H9 (cell line): Measurements from ENCODE around the gene KIF1A. TPM values are rescaled to one million over a fixed set of nuclear protein-coding genes. Genes with fewer than 3 reads are reported as not detected.
"Not testable (repeated sequence)": the region's sequence is repeated elsewhere in the genome, so short reads cannot be mapped to it uniquely, and the experiment has no call there.

ENCODE experiments used
- DNase-seq: peaks from one replicate; pipeline ENCODE4 v3.0.0-alpha.2; 2017
- H2AFZ ChIP-seq: one replicate; pipeline ENCODE4 v1.6.1; 2013; ENCODE audit warnings: mild to moderate bottlenecking, low read length, control low read depth, moderate library complexity
- H2AK5ac ChIP-seq: 2 replicates; pipeline ENCODE4 v1.6.1; 2013; ENCODE audit warnings: low read length, control low read depth, mixed read lengths; ENCODE audit not compliant: insufficient read length
- H2BK120ac ChIP-seq: one replicate; pipeline ENCODE4 v1.6.1; 2013; ENCODE audit warnings: low read depth, mild to moderate bottlenecking, low read length, control low read depth, inconsistent platforms; ENCODE audit not compliant: poor library complexity, severe bottlenecking
- H2BK12ac ChIP-seq: 2 replicates; pipeline ENCODE4 v1.6.1; 2013; ENCODE audit warnings: low read length, control low read depth, mixed read lengths, low read depth; ENCODE audit not compliant: insufficient read length
- H2BK15ac ChIP-seq: 2 replicates; pipeline ENCODE4 v1.6.1; 2013; ENCODE audit warnings: low read depth, low read length, control low read depth
- H2BK20ac ChIP-seq: one replicate; pipeline ENCODE4 v1.6.1; 2013; ENCODE audit warnings: low read depth, mild to moderate bottlenecking, low read length, control low read depth, inconsistent platforms; ENCODE audit not compliant: poor library complexity, severe bottlenecking
- H2BK5ac ChIP-seq: 2 replicates; pipeline ENCODE4 v1.6.1; 2013; ENCODE audit warnings: low read length, control low read depth, mixed read lengths; ENCODE audit not compliant: insufficient read length
- H3K14ac ChIP-seq: 2 replicates; pipeline ENCODE4 v1.6.1; 2013; ENCODE audit warnings: low read length, control low read depth; ENCODE audit not compliant: insufficient read depth
- H3K18ac ChIP-seq: 2 replicates; pipeline ENCODE4 v1.6.1; 2013; ENCODE audit warnings: low read depth, mild to moderate bottlenecking, mixed read lengths, low read length, control low read depth; ENCODE audit not compliant: insufficient read length
- H3K23ac ChIP-seq: 2 replicates; pipeline ENCODE4 v1.6.1; 2013; ENCODE audit warnings: low read length, control low read depth, mixed read lengths, low read depth; ENCODE audit not compliant: insufficient read length
- H3K23me2 ChIP-seq: 2 replicates; pipeline ENCODE4 v1.6.1; 2013; ENCODE audit warnings: low read depth, mild to moderate bottlenecking, mixed read lengths, low read length, control low read depth; ENCODE audit not compliant: insufficient read length, poor library complexity, severe bottlenecking
- H3K27ac ChIP-seq: 2 replicates; pipeline ENCODE4 v1.5.1; 2013; ENCODE audit warnings: low read length, control low read depth, mixed read lengths, low read depth; ENCODE audit not compliant: insufficient read length
- H3K27me3 ChIP-seq: 2 replicates; pipeline ENCODE4 v1.6.1; 2013; ENCODE audit warnings: low read length, control low read depth, inconsistent platforms; ENCODE audit not compliant: insufficient read depth
- H3K4ac ChIP-seq: 2 replicates; pipeline ENCODE4 v1.6.1; 2013; ENCODE audit warnings: low read depth, mild to moderate bottlenecking, control low read depth, inconsistent platforms, low read length, moderate library complexity
- H3K4me1 ChIP-seq: 2 replicates; pipeline ENCODE4 v1.6.1; 2013; ENCODE audit warnings: low read length, control low read depth, inconsistent platforms; ENCODE audit not compliant: insufficient read depth
- H3K4me2 ChIP-seq: 2 replicates; pipeline ENCODE4 v1.6.1; 2013; ENCODE audit warnings: low read length, control low read depth, mixed read lengths; ENCODE audit not compliant: insufficient read length, insufficient read depth
- H3K56ac ChIP-seq: 2 replicates; pipeline ENCODE4 v1.6.1; 2013; ENCODE audit warnings: low read depth, mild to moderate bottlenecking, mixed read lengths, low read length, control low read depth; ENCODE audit not compliant: insufficient read length
- H3K79me1 ChIP-seq: 2 replicates; pipeline ENCODE4 v1.6.1; 2013; ENCODE audit warnings: low read depth, mild to moderate bottlenecking, moderate library complexity, low read length, control low read depth, inconsistent platforms; ENCODE audit not compliant: insufficient read depth, poor library complexity, severe bottlenecking
- H3K79me2 ChIP-seq: 2 replicates; pipeline ENCODE4 v1.6.1; 2013; ENCODE audit warnings: low read length, control low read depth, inconsistent platforms; ENCODE audit not compliant: insufficient read depth
- H3K9ac ChIP-seq: 2 replicates; pipeline ENCODE4 v1.6.1; 2013; ENCODE audit warnings: low read length, control low read depth, mixed read lengths; ENCODE audit not compliant: insufficient read length; ENCODE audit errors: extremely low read depth
- H3K9me3 ChIP-seq: one replicate; pipeline ENCODE4 v1.6.1; 2013; ENCODE audit warnings: low read depth, low read length, inconsistent platforms; ENCODE audit not compliant: control insufficient read depth
- H3T11ph ChIP-seq: one replicate; pipeline ENCODE4 v1.6.1; 2013; ENCODE audit warnings: mild to moderate bottlenecking, low read length, control low read depth, inconsistent platforms
- H4K20me1 ChIP-seq: one replicate; pipeline ENCODE4 v1.6.1; 2013; ENCODE audit not compliant: control insufficient read depth, insufficient read length, insufficient read depth
- H4K5ac ChIP-seq: 2 replicates; pipeline ENCODE4 v1.6.1; 2013; ENCODE audit warnings: low read depth, mild to moderate bottlenecking, mixed read lengths, low read length, control low read depth; ENCODE audit not compliant: insufficient read length
- H4K8ac ChIP-seq: replicated peaks from 2 replicates; pipeline ENCODE4 v1.6.1; 2013; ENCODE audit warnings: low read length, control low read depth, mixed read lengths, low read depth; ENCODE audit not compliant: insufficient read length
- H4K91ac ChIP-seq: 2 replicates; pipeline ENCODE4 v1.6.1; 2013; ENCODE audit warnings: low read depth, mild to moderate bottlenecking, moderate library complexity, mixed read lengths, low read length, control low read depth; ENCODE audit not compliant: insufficient read length
- H3K27ac Mint-ChIP-seq, 3 experiments: 2 replicates in 2 of 3; 3 replicates in 1 of 3; pipeline ENCODE4 v1.8.0; 2020 to 2021; ENCODE audit warnings: mixed read lengths in 3 of 3, mild to moderate bottlenecking in 1 of 3, moderate library complexity in 1 of 3
- H3K27me3 Mint-ChIP-seq: 2 replicates; pipeline ENCODE4 v1.8.0; 2021; ENCODE audit warnings: low read depth, mild to moderate bottlenecking, moderate library complexity, mixed read lengths
- H3K36me3 Mint-ChIP-seq, 3 experiments: 2 replicates in 2 of 3; 3 replicates in 1 of 3; pipeline ENCODE4 v1.8.0; 2020 to 2021; ENCODE audit warnings: low read depth in 3 of 3, mixed read lengths in 3 of 3; ENCODE audit not compliant: insufficient read depth in 1 of 3
- H3K4me1 Mint-ChIP-seq, 2 experiments: 2 replicates each; pipeline ENCODE4 v1.8.0; 2020; ENCODE audit warnings: mixed read lengths in 2 of 2
- H3K4me3 Mint-ChIP-seq, 2 experiments: 2 replicates in 1 of 2; 3 replicates in 1 of 2; pipeline ENCODE4 v1.8.0; 2020 to 2021; ENCODE audit warnings: mild to moderate bottlenecking in 2 of 2, mixed read lengths in 2 of 2, moderate library complexity in 1 of 2
- H3K9me3 Mint-ChIP-seq, 2 experiments: 2 replicates in 1 of 2; 3 replicates in 1 of 2; pipeline ENCODE4 v1.8.0; 2020; ENCODE audit warnings: mild to moderate bottlenecking in 2 of 2, mixed read lengths in 2 of 2, moderate library complexity in 1 of 2
- WGBS: extraction: QIAGEN DNeasy Blood & Tissue Kit; methylation state at CpG from one replicate; pipeline ENCODE4 v1.1.7; 2013; ENCODE audit warnings: missing lambda C conversion rate, low lambda C conversion rate, mixed read lengths; ENCODE audit not compliant: insufficient read length; ENCODE audit errors: extremely low coverage; 5-methylcytosine and 5-hydroxymethylcytosine counted together
- total RNA-seq: library from RNA; stranded (reverse); gene quantifications from 2 replicates; pipeline ENCODE4 v1.2.1, GENCODE V29; 2021

The KIF1A gene
- total RNA-seq, 1 experiment from 2014 or later, result 204 TPM

DNA sequence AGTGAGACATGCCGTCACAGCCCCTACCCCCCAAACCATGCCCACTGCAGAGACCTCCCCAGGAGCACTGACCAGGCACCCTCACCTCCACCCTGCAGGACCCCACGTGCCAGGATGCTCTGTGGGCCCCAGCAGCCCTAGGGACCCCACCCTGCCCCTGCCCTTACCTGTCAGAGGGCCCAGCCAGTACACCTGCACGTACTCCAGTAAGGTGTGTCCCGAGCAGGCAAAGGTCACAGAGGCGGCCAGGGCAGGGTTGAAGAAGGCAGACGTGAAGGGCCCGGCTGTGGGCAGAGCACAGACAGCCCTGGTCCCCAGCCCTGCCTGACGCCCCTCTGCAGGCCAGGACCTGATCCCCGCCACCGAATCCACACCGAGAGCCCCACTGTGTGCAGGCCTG, 139.8 kb downstream of the KIF1A start:
- DNase-seq, H3K9me3 ChIP-seq, H3K27ac ChIP-seq, H3K56ac ChIP-seq, H3K4me1 ChIP-seq, H4K91ac ChIP-seq, H3K4me3 Mint-ChIP-seq, H4K20me1 ChIP-seq, H4K8ac ChIP-seq, H2AFZ ChIP-seq, H3K4ac ChIP-seq, H2BK20ac ChIP-seq, H3K9ac ChIP-seq, H4K5ac ChIP-seq, H3K36me3 Mint-ChIP-seq, H3K79me1 ChIP-seq, H3K27me3 Mint-ChIP-seq, H3K4me2 ChIP-seq, H2BK120ac ChIP-seq, H3K18ac ChIP-seq, H3T11ph ChIP-seq, H2AK5ac ChIP-seq, H3K27me3 ChIP-seq, H2BK12ac ChIP-seq, H3K14ac ChIP-seq, H3K27ac Mint-ChIP-seq, H3K23me2 ChIP-seq, H3K9me3 Mint-ChIP-seq, H3K79me2 ChIP-seq, H3K4me1 Mint-ChIP-seq, H3K23ac ChIP-seq, H2BK5ac ChIP-seq, H2BK15ac ChIP-seq: not testable (repeated sequence)
- WGBS, result no CpG with 5 or more reads among the region's 11 CpGs

DNA sequence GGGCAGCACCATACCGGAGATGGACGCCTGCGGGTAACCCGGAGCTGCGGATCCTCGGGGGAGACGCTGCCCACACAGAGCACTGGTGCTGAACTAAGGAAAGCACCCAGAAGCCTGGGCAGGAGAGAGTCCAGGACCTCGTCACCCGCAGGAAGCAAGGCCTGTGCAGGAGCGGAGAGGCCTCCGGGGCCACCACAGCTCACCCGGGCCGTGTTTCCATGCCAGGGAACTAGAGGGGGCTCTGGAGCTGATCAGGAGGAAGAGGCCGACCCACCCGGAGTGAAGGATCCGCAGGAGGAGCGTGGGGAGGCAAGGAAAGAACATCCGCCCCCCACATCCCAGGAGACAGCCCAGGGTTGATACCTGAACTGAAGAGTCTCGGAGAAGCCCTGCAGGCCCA, 141.1 kb downstream of the KIF1A start:
- not testable (repeated sequence) for H3K23ac ChIP-seq

More for the DNA sequence above, 141.1 kb downstream of the KIF1A start:
- not testable (repeated sequence) for H3K4me1 Mint-ChIP-seq, H2AK5ac ChIP-seq, H4K20me1 ChIP-seq, H2BK12ac ChIP-seq, H4K8ac ChIP-seq, H3K27me3 Mint-ChIP-seq, H3K27me3 ChIP-seq, H2BK15ac ChIP-seq, H3K18ac ChIP-seq, H3K4me2 ChIP-seq, H3K56ac ChIP-seq, H3K4me3 Mint-ChIP-seq, H3K27ac Mint-ChIP-seq, H2AFZ ChIP-seq, H3K23me2 ChIP-seq, H3T11ph ChIP-seq, H3K79me2 ChIP-seq, H3K27ac ChIP-seq, H2BK20ac ChIP-seq, H3K9me3 Mint-ChIP-seq, H4K91ac ChIP-seq, H2BK120ac ChIP-seq, H2BK5ac ChIP-seq, H3K9me3 ChIP-seq, H3K4me1 ChIP-seq, H3K4ac ChIP-seq, H3K14ac ChIP-seq, H4K5ac ChIP-seq, H3K9ac ChIP-seq, H3K79me1 ChIP-seq, DNase-seq, H3K36me3 Mint-ChIP-seq
- no CpG with 5 or more reads among the region's 19 CpGs for WGBS
